Measurements from ENCODE around the gene COL24A1. TPM values are rescaled to one million over a fixed set of nuclear protein-coding genes. Genes with fewer than 3 reads are reported as not detected.

The COL24A1 gene
- total and polyA plus RNA-seq, 2 of the 13 experiments (the other 11 are each of a cell fraction or from before 2014, with no cell fraction given), result 0.04 to 0.13 TPM

DNA sequence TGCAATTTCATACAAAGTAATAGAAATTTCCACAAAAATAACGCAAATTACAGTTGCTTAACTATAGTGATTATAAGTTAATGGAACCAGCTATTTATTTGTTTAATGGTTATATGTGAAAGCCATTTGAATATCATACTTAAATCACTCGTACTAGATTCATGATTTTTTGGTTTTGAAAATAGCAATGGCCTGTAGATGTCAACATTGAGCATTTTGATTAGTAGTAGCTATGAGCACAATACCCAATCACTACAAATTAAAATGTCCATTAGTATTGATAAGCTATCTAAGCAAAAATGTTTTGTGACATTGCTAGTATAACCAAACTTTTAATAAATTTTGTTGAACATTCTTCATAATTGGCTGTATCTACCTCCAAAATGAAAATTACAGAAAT, 10.0 kb downstream of the COL24A1 start:
- CTCF ChIA-PET (ENCODE audit: low intra/inter-chr PET ratio, low total read pairs), result no interaction called here
- in situ Hi-C loops (cut with HindIII; ENCODE audit: extremely low pct_ligation_motif_present, low pct_unique_long_range_greater_than_20kb) (no loop called here), intact Hi-C loops (cut with micrococcal nuclease; ENCODE audit: unreplicated experiment) (no loop called here)
- FAIRE-seq (no peak), ATAC-seq (no peak), DNase-seq (ENCODE audit: low spot score) (no peak)
- POLR2A ChIA-PET, result no interaction called here
- Histone ChIP-seq H3K27me3 (ENCODE audit: control insufficient read depth in 1 of 2, insufficient read depth in 2 of 2, low read length in 2 of 2) (no peaks in the 10 kb centered on the region), H3K79me2 (ENCODE audit: insufficient read depth, low read length) (no peaks in the 10 kb centered on the region), H3K27ac (ENCODE audit: extremely low read length, insufficient read depth, low read length) (no peak overlapping the region), H3K9me3 (ENCODE audit: low read length) (no peaks in the 10 kb centered on the region), H3K4me3 (replicated peaks in 1 of 3; ENCODE audit: insufficient read depth in 1 of 3, low read depth in 2 of 3, low read length in 3 of 3) (no peak overlapping the region), H2AFZ (ENCODE audit: low read length) (no peak overlapping the region), H3K36me3 (replicated peaks in 1 of 2; ENCODE audit: control insufficient read depth in 1 of 2, insufficient read depth in 2 of 2, low read length in 2 of 2) (no peaks in the 10 kb centered on the region), H4K20me1 (ENCODE audit: insufficient read depth, low read length) (no peaks in the 10 kb centered on the region), H3K4me2 (ENCODE audit: low read depth, low read length) (no peak overlapping the region), H3K4me1 (ENCODE audit: insufficient read depth, low read length) (no peaks in the 10 kb centered on the region), H3K9ac (ENCODE audit: insufficient read depth, low read depth, low read length) (no peak overlapping the region)
- no peak for TF ChIP-seq RORA (CRISPR knock-in tag; IDR thresholded peaks at IDR 0.05)
- TF ChIP-seq ZSCAN9 (CRISPR knock-in tag; IDR thresholded peaks at IDR 0.05; ENCODE audit: borderline replicate concordance), result no peak
- no peak for TF ChIP-seq HOXA7 (CRISPR knock-in tag; IDR thresholded peaks at IDR 0.05)
- TF ChIP-seq BHLHE40 (IDR thresholded peaks at IDR 0.05; ENCODE audit: low read length), result no peak
- TF ChIP-seq, protein P1, sequence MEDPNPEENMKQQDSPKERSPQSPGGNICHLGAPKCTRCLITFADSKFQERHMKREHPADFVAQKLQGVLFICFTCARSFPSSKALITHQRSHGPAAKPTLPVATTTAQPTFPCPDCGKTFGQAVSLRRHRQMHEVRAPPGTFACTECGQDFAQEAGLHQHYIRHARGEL (CRISPR knock-in tag; IDR thresholded peaks at IDR 0.05), result no peak
- TF ChIP-seq ZSCAN25 (CRISPR knock-in tag; IDR thresholded peaks at IDR 0.05), result no peak
- no peak for TF ChIP-seq ZNF180 (CRISPR knock-in tag; IDR thresholded peaks at IDR 0.05; ENCODE audit: borderline replicate concordance, low read depth)
- no peak for TF ChIP-seq SRY (CRISPR knock-in tag; IDR thresholded peaks at IDR 0.05)
- no peak for TF ChIP-seq YY1 (IDR thresholded peaks at IDR 0.05; ENCODE audit: insufficient read depth, insufficient replicate concordance, low read depth, low read length)
- TF ChIP-seq, protein P2, sequence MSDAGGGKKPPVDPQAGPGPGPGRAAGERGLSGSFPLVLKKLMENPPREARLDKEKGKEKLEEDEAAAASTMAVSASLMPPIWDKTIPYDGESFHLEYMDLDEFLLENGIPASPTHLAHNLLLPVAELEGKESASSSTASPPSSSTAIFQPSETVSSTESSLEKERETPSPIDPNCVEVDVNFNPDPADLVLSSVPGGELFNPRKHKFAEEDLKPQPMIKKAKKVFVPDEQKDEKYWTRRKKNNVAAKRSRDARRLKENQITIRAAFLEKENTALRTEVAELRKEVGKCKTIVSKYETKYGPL (CRISPR knock-in tag; IDR thresholded peaks at IDR 0.05), result no peak
- TF ChIP-seq ZNF282 (IDR thresholded peaks at IDR 0.05; ENCODE audit: partially characterized antibody), result no peak
- no peak for TF ChIP-seq BCL6 (CRISPR knock-in tag; IDR thresholded peaks at IDR 0.05)
- TF ChIP-seq SMAD9 (CRISPR knock-in tag; IDR thresholded peaks at IDR 0.05), result no peak
- TF ChIP-seq, protein P3, sequence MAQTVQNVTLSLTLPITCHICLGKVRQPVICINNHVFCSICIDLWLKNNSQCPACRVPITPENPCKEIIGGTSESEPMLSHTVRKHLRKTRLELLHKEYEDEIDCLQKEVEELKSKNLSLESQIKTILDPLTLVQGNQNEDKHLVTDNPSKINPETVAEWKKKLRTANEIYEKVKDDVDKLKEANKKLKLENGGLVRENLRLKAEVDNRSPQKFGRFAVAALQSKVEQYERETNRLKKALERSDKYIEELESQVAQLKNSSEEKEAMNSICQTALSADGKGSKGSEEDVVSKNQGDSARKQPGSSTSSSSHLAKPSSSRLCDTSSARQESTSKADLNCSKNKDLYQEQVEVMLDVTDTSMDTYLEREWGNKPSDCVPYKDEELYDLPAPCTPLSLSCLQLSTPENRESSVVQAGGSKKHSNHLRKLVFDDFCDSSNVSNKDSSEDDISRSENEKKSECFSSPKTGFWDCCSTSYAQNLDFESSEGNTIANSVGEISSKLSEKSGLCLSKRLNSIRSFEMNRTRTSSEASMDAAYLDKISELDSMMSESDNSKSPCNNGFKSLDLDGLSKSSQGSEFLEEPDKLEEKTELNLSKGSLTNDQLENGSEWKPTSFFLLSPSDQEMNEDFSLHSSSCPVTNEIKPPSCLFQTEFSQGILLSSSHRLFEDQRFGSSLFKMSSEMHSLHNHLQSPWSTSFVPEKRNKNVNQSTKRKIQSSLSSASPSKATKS (CRISPR knock-in tag; IDR thresholded peaks at IDR 0.05), result no peak
- TF ChIP-seq, protein P4, sequence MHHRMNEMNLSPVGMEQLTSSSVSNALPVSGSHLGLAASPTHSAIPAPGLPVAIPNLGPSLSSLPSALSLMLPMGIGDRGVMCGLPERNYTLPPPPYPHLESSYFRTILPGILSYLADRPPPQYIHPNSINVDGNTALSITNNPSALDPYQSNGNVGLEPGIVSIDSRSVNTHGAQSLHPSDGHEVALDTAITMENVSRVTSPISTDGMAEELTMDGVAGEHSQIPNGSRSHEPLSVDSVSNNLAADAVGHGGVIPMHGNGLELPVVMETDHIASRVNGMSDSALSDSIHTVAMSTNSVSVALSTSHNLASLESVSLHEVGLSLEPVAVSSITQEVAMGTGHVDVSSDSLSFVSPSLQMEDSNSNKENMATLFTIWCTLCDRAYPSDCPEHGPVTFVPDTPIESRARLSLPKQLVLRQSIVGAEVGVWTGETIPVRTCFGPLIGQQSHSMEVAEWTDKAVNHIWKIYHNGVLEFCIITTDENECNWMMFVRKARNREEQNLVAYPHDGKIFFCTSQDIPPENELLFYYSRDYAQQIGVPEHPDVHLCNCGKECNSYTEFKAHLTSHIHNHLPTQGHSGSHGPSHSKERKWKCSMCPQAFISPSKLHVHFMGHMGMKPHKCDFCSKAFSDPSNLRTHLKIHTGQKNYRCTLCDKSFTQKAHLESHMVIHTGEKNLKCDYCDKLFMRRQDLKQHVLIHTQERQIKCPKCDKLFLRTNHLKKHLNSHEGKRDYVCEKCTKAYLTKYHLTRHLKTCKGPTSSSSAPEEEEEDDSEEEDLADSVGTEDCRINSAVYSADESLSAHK (CRISPR knock-in tag; IDR thresholded peaks at IDR 0.05; ENCODE audit: borderline replicate concordance), result no peak
- TF ChIP-seq MYNN (CRISPR knock-in tag; IDR thresholded peaks at IDR 0.05; ENCODE audit: low read depth), result no peak
- TF ChIP-seq, protein P5, sequence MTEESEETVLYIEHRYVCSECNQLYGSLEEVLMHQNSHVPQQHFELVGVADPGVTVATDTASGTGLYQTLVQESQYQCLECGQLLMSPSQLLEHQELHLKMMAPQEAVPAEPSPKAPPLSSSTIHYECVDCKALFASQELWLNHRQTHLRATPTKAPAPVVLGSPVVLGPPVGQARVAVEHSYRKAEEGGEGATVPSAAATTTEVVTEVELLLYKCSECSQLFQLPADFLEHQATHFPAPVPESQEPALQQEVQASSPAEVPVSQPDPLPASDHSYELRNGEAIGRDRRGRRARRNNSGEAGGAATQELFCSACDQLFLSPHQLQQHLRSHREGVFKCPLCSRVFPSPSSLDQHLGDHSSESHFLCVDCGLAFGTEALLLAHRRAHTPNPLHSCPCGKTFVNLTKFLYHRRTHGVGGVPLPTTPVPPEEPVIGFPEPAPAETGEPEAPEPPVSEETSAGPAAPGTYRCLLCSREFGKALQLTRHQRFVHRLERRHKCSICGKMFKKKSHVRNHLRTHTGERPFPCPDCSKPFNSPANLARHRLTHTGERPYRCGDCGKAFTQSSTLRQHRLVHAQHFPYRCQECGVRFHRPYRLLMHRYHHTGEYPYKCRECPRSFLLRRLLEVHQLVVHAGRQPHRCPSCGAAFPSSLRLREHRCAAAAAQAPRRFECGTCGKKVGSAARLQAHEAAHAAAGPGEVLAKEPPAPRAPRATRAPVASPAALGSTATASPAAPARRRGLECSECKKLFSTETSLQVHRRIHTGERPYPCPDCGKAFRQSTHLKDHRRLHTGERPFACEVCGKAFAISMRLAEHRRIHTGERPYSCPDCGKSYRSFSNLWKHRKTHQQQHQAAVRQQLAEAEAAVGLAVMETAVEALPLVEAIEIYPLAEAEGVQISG (CRISPR knock-in tag; IDR thresholded peaks at IDR 0.05), result no peak
- 4% methylated on average over 2 of the region's 2 CpGs for WGBS (ENCODE audit: low lambda C conversion rate)
- BruUV-seq (replicated peaks), result no TSS peak
